Naive B cell (primary cell): Measurements from ENCODE around the gene APLNR. TPM values are rescaled to one million over a fixed set of nuclear protein-coding genes. Genes with fewer than 3 reads are reported as not detected.
"Not testable (repeated sequence)": the region's sequence is repeated elsewhere in the genome, so short reads cannot be mapped to it uniquely, and the experiment has no call there.

Source experiments
- ATAC-seq, 2 donors: fragments of 150-1000 bp; cut with Tn5 transposase; 2 replicates each; pipeline ENCODE4 v1.10.0; 2021; ENCODE audit warnings: low read depth in 2 of 2, mild to moderate bottlenecking in 2 of 2, moderate library complexity in 2 of 2
- DNase-seq: peaks from one replicate; pipeline ENCODE4 v3.0.0; 2022
- H3K27ac Mint-ChIP-seq, 6 donors: one replicate each; pipeline ENCODE4 v1.8.0; 2020 to 2022; ENCODE audit warnings: mild to moderate bottlenecking in 6 of 6, mixed read lengths in 6 of 6, moderate library complexity in 5 of 6, inconsistent platforms in 2 of 6
- H3K27me3 Mint-ChIP-seq, 3 donors: one replicate each; pipeline ENCODE4 v1.8.0; 2021 to 2022; ENCODE audit warnings: mixed read lengths in 3 of 3, mild to moderate bottlenecking in 1 of 3
- H3K36me3 Mint-ChIP-seq, 2 donors: one replicate each; pipeline ENCODE4 v1.8.0; 2020 to 2022; ENCODE audit warnings: mixed read lengths in 2 of 2, inconsistent platforms in 1 of 2, mild to moderate bottlenecking in 1 of 2
- H3K4me1 Mint-ChIP-seq, 3 donors: one replicate each; pipeline ENCODE4 v1.8.0; 2020 to 2022; ENCODE audit warnings: mixed read lengths in 3 of 3, inconsistent platforms in 1 of 3, mild to moderate bottlenecking in 1 of 3, moderate library complexity in 1 of 3
- H3K4me3 Mint-ChIP-seq, 8 donors: one replicate each; pipeline ENCODE4 v1.8.0; 2020 to 2022; ENCODE audit warnings: mild to moderate bottlenecking in 8 of 8, mixed read lengths in 8 of 8, moderate library complexity in 8 of 8, inconsistent platforms in 2 of 8
- H3K9me3 Mint-ChIP-seq, 7 donors: one replicate each; pipeline ENCODE4 v1.8.0; 2020 to 2022; ENCODE audit warnings: mixed read lengths in 7 of 7, mild to moderate bottlenecking in 5 of 7, inconsistent platforms in 2 of 7, moderate library complexity in 1 of 7
- polyA plus RNA-seq, 6 donors: library from polyadenylated mRNA; unstranded; fragments of 300-500 nt; fragmentation: Illumina TruSeq; gene quantifications; one replicate each; pipeline ENCODE4 v1.2.3, GENCODE V29; 2021; ENCODE audit warnings: low read depth in 6 of 6

APLNR gene
- polyA plus RNA-seq, result not detected

DNA sequence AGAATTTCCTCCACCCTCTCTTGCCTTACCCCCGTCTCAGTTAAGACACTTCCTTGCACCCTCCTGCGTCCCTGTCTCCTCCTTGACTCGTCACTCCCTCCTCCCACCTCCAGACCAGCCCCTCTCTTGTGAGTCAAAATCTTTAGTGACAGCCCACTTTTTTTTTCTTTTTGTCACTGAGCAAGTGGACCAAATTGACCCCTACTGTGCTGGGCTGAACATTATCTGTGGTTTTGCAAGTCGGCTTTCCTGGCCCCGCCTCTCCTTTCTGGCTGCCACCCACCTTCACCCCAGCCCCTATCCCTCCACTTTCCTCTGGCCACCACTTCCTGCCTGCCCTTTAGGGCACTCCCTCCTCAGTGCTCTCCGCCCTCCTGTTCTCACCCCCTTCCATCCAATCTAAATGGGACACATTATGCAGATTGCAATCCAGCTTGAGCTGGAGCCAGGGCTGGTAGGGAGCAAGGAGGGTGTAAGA lies at the start of gene APLNR:
TSS of gene APLNR (minus strand) at position 47 of the 478 bp plus-strand sequence. CDS start 246 bp downstream, outside the sequence.
- Mint-ChIP-seq H3K9me3 (peaks cover 0 to 2% (median 0%) of the 10 kb centered on the region in 7 donors), H3K4me3 (peak within 1 kb of the TSS in 1 of 8 donors; percentile 66), H3K4me1 (no peaks in the 10 kb centered on the region), H3K27ac (no peak within 1 kb of the TSS), H3K36me3 (no peaks in the 10 kb centered on the region), H3K27me3 (peaks cover 33 to 80% (median 76%) of the 10 kb centered on the region in 3 donors)
- ATAC-seq (no peak), DNase-seq (no peak)

DNA sequence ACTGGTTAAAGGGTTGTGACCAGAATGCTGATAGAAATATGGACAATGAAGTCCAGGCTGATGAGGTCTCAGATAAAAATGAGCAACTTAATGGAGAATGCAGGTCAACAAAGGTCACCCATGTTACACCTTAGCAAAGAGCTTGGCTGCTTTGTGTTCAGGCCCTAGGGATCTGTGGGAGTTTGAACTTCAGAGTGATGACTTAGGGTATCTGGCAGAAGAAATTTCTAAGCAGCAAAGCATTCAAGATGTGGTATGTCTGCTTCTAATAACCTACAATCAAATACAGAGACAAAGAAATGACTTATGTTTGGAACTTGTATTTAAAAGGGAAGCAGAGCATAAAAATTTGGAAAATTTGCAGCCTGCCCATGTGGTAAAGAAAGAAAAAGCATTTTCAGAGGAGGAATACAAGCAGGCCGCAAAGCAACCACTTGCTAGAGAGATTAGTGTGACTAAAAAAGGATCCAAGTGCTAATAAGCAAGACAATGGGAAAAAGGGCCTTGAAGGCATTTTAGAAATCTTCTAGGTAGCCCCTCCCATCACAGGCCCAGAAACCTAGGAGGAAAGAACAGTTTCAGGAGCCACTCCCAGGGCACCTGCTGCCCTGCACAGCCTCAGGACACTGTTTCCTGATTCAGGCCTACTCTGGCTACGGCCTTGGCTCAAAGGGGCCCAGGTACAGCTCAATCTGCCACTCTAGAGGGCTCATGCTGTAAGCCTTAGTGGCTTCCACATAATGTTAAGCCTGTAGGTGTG lies 46.4 kb upstream of the APLNR start:
- peaks cover 4 to 8% of the 10 kb centered on the region in 2 donors for H3K36me3 Mint-ChIP-seq
- H3K4me1 Mint-ChIP-seq, result no peaks in the 10 kb centered on the region
- H3K27me3 Mint-ChIP-seq, result peaks cover 8 to 28% (median 17%) of the 10 kb centered on the region in 3 donors
- no peak for DNase-seq
- H3K4me3 Mint-ChIP-seq, result no peak overlapping the region
- H3K9me3 Mint-ChIP-seq, result peaks cover 4 to 24% (median 6%) of the 10 kb centered on the region in 7 donors
- no peak for ATAC-seq
- no peak overlapping the region for H3K27ac Mint-ChIP-seq

DNA sequence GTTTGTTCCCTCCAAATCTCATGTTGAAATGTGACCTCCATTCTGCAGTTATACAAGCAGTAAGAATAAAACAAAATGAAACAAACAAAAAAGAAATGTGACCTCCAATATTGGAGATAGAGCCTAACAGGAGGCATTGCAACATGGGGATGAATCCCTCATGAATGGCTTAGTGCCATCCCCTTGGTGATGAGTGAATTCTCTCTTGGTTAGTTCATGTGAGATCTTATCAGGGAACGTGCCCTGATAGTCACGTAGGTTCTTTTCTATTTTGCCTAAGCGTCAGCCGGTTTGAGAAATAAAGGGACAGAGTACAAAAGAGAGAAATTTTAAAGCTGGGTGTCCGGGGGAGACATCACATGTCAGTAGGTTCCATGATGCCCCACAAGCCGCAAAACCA lies 44.5 kb upstream of the APLNR start:
- H3K36me3 Mint-ChIP-seq, H3K4me1 Mint-ChIP-seq, H3K27ac Mint-ChIP-seq, ATAC-seq, DNase-seq: not testable (repeated sequence)
- Mint-ChIP-seq H3K9me3 (peaks cover 2 to 24% (median 6%) of the 10 kb centered on the region in 7 donors), H3K27me3 (peaks cover 14 to 29% (median 20%) of the 10 kb centered on the region in 3 donors), H3K4me3 (peak overlapping the region in 1 of 8 donors; percentile 11)

DNA sequence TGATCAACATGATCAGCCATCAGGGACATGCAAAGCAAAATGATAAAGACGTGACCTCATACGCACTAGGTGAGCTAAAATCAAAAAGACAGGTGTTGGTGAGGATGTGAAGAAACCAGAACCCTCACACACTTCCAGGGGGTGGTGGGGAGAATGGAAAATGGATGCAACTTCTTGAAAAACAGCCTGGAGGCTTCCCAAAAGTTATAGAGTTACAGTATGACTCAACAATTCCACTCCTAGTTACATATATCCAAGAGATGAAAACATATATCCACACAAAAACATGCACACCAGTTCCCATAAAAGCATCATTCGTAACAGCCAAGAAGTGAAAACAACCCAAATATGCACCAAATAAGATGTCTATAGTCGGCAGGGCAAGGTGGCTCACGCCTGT lies 42.1 kb upstream of the APLNR start:
- Mint-ChIP-seq H3K9me3 (peaks cover 3 to 26% (median 10%) of the 10 kb centered on the region in 7 donors), H3K36me3 (peaks cover 4 to 12% of the 10 kb centered on the region in 2 donors), H3K27ac (no peak overlapping the region)

DNA sequence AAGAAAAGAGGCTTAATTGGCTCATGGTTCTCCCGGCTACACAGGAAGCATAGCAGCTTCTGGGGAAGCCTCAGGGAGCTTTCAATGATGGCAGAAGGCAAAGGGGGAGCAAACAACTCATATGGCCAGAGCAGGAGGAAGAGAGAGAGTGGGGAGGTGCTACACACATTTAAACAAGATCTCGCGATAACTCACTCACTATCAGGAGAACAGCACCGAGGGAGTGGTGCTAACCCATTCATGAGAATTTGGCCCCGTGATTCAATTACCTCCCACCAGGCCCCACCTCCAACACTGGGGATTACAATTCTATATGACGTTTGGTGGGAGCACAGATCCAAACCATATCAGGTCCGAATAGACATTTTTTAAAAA lies 41.7 kb upstream of the APLNR start:
- H3K27me3 Mint-ChIP-seq, result peaks cover 22 to 34% (median 33%) of the 10 kb centered on the region in 3 donors
- no peak for DNase-seq
- H3K9me3 Mint-ChIP-seq, result peaks cover 6 to 28% (median 12%) of the 10 kb centered on the region in 7 donors
- peak overlapping the region in 1 of 6 donors; percentile 60 for H3K27ac Mint-ChIP-seq
- H3K4me1 Mint-ChIP-seq, result peaks cover 3 to 6% (median 4%) of the 10 kb centered on the region in 3 donors
- H3K36me3 Mint-ChIP-seq, result peaks cover 4 to 15% of the 10 kb centered on the region in 2 donors
- no peak overlapping the region for H3K4me3 Mint-ChIP-seq
- ATAC-seq, result no peak

More for the DNA sequence above, 42.1 kb upstream of the APLNR start:
- no peak for DNase-seq
- peaks cover 3 to 6% (median 4%) of the 10 kb centered on the region in 3 donors for H3K4me1 Mint-ChIP-seq
- ATAC-seq, result no peak
- peaks cover 19 to 31% (median 31%) of the 10 kb centered on the region in 3 donors for H3K27me3 Mint-ChIP-seq
- no peak overlapping the region for H3K4me3 Mint-ChIP-seq

DNA sequence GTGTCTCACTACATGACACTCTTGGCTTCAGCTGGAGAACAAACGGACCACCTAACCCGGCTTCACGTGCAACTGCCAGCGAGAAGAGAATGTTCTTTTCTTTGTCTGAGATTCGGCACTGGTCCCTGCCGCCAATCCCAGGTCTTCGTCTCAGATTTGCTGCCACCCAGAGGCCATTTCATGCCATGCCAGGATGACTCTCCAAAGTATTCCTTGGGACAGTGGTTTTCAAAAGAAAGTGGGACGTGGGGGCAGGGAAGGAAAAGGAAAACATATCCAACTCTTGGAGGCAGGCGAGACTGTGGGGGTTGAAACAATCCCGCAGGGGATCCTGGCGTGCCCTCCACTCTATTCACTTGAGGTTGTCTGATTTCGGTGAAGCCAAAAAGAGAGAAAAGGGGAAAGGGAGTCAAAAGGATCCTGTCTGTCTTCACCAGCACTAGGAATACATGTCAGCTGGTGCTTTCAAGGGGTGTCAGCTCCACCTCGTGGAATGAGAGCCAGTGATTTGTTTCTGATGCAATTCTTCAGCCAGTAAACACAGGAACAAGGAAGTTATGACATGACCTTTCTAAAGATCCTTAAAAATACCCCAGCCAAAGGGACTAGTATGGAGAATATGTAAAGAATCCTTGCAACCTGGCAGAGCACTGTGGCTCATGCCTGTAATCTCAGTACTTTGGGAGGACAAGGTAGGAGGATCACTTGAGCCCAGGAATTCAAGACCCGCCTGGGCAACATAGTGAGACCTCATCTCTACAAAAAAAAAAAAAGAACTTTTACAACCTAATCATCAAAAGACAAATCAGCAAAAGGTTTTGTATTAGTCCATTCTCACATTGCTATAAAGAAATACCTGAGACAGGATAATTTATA lies 41.0 kb upstream of the APLNR start:
- H3K36me3 Mint-ChIP-seq, result peaks cover 4 to 15% of the 10 kb centered on the region in 2 donors

DNA sequence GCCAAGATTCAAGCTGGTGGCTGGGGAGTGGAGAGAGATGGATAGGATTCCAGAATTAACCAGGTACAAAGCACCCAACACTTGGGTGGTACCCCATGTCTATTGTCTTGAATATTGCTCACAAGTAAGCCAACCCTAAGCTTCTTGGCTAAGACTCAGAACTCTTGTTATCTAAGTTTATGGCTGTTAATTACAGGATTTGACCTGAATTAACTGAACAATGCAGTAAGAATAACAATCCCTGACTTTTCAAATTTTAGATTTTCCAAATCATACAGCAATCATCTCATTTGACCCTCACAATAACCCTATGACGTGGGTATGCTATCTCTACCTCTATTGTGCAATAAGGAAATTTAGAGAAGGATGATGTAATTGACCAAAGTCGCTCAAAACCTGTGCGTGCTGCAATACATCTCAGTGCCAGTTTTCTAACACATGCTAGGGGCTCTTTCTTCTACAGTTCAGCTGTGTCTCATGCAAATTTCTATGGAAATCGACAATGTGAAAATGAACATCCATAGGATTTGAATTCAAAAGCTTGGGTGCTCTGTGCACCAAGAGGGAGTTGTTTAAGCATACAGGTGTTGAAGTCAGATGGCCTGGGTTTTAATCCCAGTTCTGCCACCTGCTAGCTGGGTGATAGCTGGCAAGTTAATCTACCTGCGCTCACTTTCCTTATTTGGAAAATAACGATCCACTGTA lies 40.1 kb upstream of the APLNR start:
- DNase-seq, result no peak
- H3K4me3 Mint-ChIP-seq, result no peak overlapping the region
- H3K36me3 Mint-ChIP-seq, result peaks cover 4 to 15% of the 10 kb centered on the region in 2 donors
- peaks cover 9 to 29% (median 14%) of the 10 kb centered on the region in 7 donors for H3K9me3 Mint-ChIP-seq
- H3K4me1 Mint-ChIP-seq, result peaks cover 3 to 6% (median 4%) of the 10 kb centered on the region in 3 donors
- H3K27ac Mint-ChIP-seq, result no peak overlapping the region
- no peak for ATAC-seq
- H3K27me3 Mint-ChIP-seq, result peaks cover 30 to 39% (median 34%) of the 10 kb centered on the region in 3 donors

More for the DNA sequence above, 41.0 kb upstream of the APLNR start:
- Mint-ChIP-seq H3K4me1 (peaks cover 3 to 6% (median 4%) of the 10 kb centered on the region in 3 donors), H3K27me3 (peaks cover 27 to 37% (median 34%) of the 10 kb centered on the region in 3 donors), H3K4me3 (no peak overlapping the region), H3K27ac (peak overlapping the region in 1 of 6 donors; percentile 60), H3K9me3 (peaks cover 9 to 33% (median 16%) of the 10 kb centered on the region in 7 donors)
- DNase-seq, result no peak
- ATAC-seq, result no peak

DNA sequence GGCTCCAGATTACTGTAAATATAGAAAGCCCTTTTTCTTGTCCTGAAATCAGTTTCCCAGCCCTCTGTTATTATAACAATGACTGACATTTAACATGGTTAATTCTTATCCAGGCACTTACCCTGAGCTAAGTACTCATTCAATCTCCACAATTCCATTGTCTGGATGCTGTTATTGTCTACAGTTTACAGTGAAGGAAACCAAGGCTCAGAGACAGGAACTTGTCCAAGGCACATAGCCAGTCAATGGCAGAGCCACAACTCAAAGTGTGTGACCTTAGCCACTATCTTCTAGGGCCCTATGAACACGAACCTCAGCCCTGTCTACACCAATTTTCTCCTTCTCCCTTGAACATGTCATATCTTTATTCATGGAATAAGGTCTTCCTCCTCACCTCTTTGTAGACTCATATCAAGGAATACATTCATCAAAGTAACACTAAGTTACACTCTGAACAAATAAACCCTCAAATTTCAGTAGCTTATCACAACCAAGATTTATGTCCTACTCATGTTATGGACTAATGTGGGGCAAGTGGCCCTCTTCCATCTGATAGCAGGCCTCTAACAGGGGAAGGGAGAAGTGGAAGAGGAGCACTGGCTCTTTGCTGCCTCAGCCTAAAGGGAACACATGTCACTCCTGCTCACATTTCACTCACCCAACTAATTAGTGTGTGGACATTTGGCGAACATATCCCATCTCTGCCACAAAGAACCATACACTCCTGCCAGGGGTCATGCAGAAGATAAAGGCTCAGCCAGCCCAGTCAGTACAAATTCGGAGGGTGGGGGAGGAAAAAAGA lies 39.3 kb upstream of the APLNR start:
- peaks cover 3 to 21% (median 9%) of the 10 kb centered on the region in 7 donors for H3K9me3 Mint-ChIP-seq
- H3K36me3 Mint-ChIP-seq, result peaks cover 0 to 8% of the 10 kb centered on the region in 2 donors
- ATAC-seq (no peak), DNase-seq (no peak)
- H3K27ac Mint-ChIP-seq, result no peak overlapping the region
- no peak overlapping the region for H3K4me3 Mint-ChIP-seq
- H3K27me3 Mint-ChIP-seq, result peaks cover 34 to 40% (median 40%) of the 10 kb centered on the region in 3 donors
- peaks cover 3 to 6% (median 4%) of the 10 kb centered on the region in 3 donors for H3K4me1 Mint-ChIP-seq

DNA sequence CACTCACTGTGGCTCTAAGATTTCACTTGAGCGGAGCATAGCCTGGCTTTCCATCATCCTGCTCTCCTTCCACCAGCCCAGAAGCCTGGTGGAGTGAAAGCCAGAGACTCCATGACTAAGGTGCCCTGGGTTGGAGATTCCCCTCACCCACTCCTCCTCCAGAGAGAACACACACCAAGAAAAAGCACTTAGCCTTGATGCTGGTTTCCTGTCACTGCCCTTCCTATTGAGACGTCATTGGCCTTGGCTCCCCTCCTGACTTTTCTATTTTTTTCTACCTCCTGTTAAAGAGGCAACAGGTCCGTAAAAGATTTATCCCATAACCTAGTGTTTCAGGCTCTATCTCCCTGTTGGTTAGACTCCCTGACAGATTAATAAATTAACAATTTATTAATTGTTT lies 38.5 kb upstream of the APLNR start:
- no peak for DNase-seq
- peaks cover 0 to 7% of the 10 kb centered on the region in 2 donors for H3K36me3 Mint-ChIP-seq
- no peak for ATAC-seq
- H3K4me3 Mint-ChIP-seq, result no peak overlapping the region
- peaks cover 34 to 48% (median 46%) of the 10 kb centered on the region in 3 donors for H3K27me3 Mint-ChIP-seq
- H3K9me3 Mint-ChIP-seq, result peaks cover 3 to 15% (median 9%) of the 10 kb centered on the region in 7 donors
- peaks cover 3 to 6% (median 4%) of the 10 kb centered on the region in 3 donors for H3K4me1 Mint-ChIP-seq
- H3K27ac Mint-ChIP-seq, result no peak overlapping the region

DNA sequence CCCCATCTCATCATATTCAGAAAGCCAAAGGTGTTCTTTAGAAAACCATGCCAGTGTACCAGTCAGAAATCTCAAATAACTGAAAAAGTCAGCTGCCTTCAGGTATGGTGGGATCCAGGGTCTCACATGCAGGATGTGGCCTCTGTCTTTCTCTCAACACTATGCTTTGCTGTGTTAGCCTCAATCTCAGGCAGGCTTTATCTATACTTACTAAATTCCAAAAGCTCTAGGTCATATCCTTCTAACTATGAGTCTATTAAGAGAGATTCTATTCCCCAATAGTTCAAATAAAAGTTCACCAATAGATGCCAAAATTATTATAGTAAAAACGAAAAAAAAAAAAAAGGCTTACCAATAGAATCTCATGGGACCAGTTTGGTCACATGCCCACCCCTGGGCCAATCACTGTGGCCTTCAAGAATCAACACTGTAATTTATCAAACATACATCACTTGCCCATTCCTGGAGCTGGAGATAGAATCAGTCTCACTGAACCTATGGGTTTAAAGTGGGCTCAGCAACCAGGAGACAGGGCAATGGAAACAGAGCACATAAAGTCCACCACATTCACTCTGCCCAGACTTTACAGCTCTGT lies 38.0 kb upstream of the APLNR start:
- no peak for ATAC-seq
- no peak overlapping the region for H3K4me3 Mint-ChIP-seq
- no peak overlapping the region for H3K27ac Mint-ChIP-seq
- H3K4me1 Mint-ChIP-seq, result peaks cover 3 to 6% (median 4%) of the 10 kb centered on the region in 3 donors
- H3K36me3 Mint-ChIP-seq, result peaks cover 0 to 7% of the 10 kb centered on the region in 2 donors
- H3K9me3 Mint-ChIP-seq, result peaks cover 3 to 15% (median 9%) of the 10 kb centered on the region in 7 donors
- peaks cover 34 to 48% (median 46%) of the 10 kb centered on the region in 3 donors for H3K27me3 Mint-ChIP-seq
- no peak for DNase-seq

DNA sequence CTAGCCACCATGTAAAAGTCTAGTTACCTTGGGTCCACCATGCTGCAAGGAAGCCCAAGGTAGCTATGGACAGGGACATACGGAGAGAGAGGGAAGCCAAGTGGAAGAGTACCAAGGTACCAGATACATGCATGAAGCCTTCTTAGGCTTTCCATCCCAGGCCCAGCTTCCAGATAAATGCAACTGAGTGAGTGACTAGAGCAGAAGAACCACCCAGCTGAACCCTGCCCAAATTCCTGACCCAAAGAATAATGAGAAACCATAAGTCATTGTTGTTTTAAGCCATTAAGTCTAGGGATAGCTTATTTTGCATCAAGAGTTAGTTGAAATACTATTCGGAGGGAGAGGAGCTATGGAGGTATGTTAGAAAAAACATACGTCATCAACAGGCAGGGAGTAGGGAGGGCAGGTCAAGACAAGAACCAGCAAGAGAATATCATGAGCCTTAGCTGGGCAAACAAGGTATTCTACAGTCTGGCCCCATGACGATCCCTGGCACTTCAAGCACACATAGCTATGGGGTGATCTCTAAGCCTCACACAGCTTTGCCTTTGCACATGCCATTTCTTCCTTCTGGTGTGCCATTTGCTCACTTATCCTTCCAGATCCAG lies 36.5 kb upstream of the APLNR start:
- ATAC-seq, result no peak
- Mint-ChIP-seq H3K4me3 (no peak overlapping the region), H3K9me3 (peaks cover 3 to 21% (median 9%) of the 10 kb centered on the region in 7 donors), H3K27ac (no peak overlapping the region), H3K4me1 (peaks cover 3 to 6% (median 4%) of the 10 kb centered on the region in 3 donors), H3K36me3 (peaks cover 0 to 7% of the 10 kb centered on the region in 2 donors), H3K27me3 (peaks cover 36 to 47% (median 41%) of the 10 kb centered on the region in 3 donors)
- no peak for DNase-seq
